BJ (cell line): ENCODE data around the gene GPR158. TPM values are rescaled to one million over a fixed set of nuclear protein-coding genes. Genes with fewer than 3 reads are reported as not detected.

Source experiments
- CTCF ChIA-PET: fragments of 350-600 bp; formaldehyde crosslinking; extraction: SDS; loops from one replicate; lab custom pipeline; 2021; ENCODE audit warnings: antibody characterized with exemption, inconsistent platforms; lab: Yijun Ruan, JAX
- POLR2A ChIA-PET: fragments of 300-600 bp; sonication (Branson Sonifier 250); formaldehyde crosslinking; extraction: SDS; loops from one replicate; lab custom pipeline; 2021; ENCODE audit warnings: antibody characterized with exemption; lab: Charles Lee
- DNase-seq: peaks from one replicate; pipeline ENCODE4 v3.0.0-alpha.2; 2011; ENCODE audit warnings: low read depth
- H3K27me3 ChIP-seq: 2 replicates; pipeline ENCODE4 v1.6.0; 2011; ENCODE audit warnings: low read length; ENCODE audit not compliant: control insufficient read depth, insufficient read depth
- H3K36me3 ChIP-seq: 2 replicates; pipeline ENCODE4 v1.5.1; 2011; ENCODE audit warnings: low read length; ENCODE audit not compliant: control insufficient read depth, insufficient read depth
- H3K4me3 ChIP-seq: 2 replicates; pipeline ENCODE4 v1.5.1; 2011; ENCODE audit warnings: low read depth, mild to moderate bottlenecking, control low read depth, low read length
- polyA plus RNA-seq: library from polyadenylated mRNA; depleted of rRNA; stranded (reverse); fragments of >200 nt; gene quantifications from 2 replicates; pipeline ENCODE4 v1.2.3, GENCODE V29; 2011
- TF ChIP-seq, protein P1 (sequence below): IDR thresholded peaks from 2 replicates; pipeline ENCODE4 v1.5.1; 2011; ENCODE audit warnings: low read depth, mild to moderate bottlenecking, control low read depth, inconsistent platforms, low read length, moderate library complexity; ENCODE audit not compliant: insufficient read depth

The GPR158 gene
- polyA plus RNA-seq, 1 experiment, result 0.01 TPM

DNA sequence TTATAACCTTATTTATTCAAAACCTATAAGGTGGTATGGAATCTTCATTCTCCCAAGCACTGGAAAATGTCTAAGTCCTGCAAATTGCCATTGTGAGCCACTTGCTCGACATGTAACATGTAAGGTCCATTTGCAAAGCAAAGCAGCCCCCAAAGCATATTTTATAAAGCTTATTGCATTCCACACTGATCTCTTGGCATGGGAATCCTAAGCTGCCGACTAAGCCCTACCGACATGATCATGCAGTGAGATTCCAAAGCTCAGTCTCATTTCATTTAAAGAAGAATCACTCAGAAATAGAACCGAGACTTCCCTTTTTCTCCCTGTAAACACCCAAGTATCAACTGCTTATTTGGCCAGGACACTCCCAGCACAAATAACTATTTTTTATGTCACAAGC is 425.9 kb downstream of the GPR158 start:
- Histone ChIP-seq H3K27me3 (no peaks in the 10 kb centered on the region), H3K4me3 (no peak overlapping the region), H3K36me3 (no peaks in the 10 kb centered on the region)
- TF ChIP-seq, protein P1, sequence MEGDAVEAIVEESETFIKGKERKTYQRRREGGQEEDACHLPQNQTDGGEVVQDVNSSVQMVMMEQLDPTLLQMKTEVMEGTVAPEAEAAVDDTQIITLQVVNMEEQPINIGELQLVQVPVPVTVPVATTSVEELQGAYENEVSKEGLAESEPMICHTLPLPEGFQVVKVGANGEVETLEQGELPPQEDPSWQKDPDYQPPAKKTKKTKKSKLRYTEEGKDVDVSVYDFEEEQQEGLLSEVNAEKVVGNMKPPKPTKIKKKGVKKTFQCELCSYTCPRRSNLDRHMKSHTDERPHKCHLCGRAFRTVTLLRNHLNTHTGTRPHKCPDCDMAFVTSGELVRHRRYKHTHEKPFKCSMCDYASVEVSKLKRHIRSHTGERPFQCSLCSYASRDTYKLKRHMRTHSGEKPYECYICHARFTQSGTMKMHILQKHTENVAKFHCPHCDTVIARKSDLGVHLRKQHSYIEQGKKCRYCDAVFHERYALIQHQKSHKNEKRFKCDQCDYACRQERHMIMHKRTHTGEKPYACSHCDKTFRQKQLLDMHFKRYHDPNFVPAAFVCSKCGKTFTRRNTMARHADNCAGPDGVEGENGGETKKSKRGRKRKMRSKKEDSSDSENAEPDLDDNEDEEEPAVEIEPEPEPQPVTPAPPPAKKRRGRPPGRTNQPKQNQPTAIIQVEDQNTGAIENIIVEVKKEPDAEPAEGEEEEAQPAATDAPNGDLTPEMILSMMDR, result no peak
- ChIA-PET POLR2A (no interaction called here), CTCF (no interaction called here)
- DNase-seq, result no peak

DNA sequence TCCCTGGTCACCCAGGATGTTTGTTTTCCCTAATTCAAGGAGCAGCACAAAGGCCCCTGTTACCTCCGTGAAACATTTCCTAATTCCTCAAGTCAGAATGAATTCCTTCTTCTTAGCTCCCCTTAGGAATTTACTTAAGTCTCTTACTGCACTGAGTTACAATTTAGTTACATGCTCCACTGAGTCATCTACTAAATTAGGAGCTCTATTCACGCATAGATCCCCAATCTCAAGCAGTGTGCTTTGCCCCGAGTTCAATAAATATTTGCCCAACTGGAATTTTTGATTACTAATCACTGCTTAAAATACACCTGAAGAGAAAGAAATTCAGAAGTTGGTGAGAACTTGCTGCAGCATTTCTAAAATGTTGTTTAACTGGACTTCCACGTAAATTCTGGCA is 429.8 kb downstream of the GPR158 start:
- Histone ChIP-seq H3K27me3 (no peaks in the 10 kb centered on the region), H3K4me3 (no peak overlapping the region), H3K36me3 (no peaks in the 10 kb centered on the region)
- TF ChIP-seq, protein P1, result no peak
- ChIA-PET POLR2A (no interaction called here), CTCF (no interaction called here)
- no peak for DNase-seq

DNA sequence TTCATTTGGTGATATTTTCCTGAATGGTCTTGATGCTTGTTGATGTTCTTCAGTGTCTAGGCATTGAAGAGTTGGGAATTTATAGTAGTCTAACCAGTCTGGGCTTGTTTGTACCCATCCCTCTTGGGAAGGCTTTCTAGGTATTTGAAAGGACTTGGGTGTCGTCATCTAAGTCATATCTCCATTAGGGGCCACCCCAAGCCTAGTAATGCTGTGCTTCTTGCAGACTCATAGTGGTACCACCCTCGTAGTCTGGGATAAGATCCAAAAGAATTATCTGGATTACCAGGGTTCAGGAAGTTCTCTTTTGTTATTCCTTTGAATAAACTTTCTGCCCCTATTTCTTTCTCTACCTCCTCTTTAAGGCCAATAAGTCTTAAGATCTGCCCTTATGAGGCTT is 439.9 kb downstream of the GPR158 start:
- DNase-seq, result no peak
- TF ChIP-seq, protein P1, result no peak
- ChIA-PET CTCF (no interaction called here), POLR2A (no interaction called here)
- no peak overlapping the region for H3K4me3 ChIP-seq
- H3K36me3 ChIP-seq, result no peaks in the 10 kb centered on the region
- H3K27me3 ChIP-seq, result no peaks in the 10 kb centered on the region

DNA sequence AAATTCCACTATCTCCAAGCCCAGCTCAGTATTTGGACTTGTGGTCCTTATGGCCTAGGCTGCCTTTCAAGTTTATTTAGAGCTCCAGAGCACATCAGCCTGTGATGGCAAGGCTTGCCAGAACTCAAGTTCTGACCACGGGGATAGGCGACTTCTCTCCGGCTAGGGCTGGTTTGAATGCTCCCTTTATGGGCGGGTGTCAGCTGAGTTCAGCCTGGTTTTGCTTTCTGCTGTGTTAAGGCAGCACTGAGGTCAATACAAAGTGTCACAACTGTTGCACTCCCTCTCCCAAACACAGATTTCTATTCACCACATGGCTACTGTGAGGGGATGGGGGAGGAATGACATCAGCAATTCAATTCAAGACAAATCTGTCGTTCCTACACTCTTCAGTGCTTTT is 441.1 kb downstream of the GPR158 start:
- CTCF ChIA-PET, result no interaction called here
- no peak for DNase-seq
- Histone ChIP-seq H3K36me3 (no peaks in the 10 kb centered on the region), H3K4me3 (no peak overlapping the region), H3K27me3 (no peaks in the 10 kb centered on the region)
- TF ChIP-seq, protein P1, result no peak
- POLR2A ChIA-PET, result no interaction called here

DNA sequence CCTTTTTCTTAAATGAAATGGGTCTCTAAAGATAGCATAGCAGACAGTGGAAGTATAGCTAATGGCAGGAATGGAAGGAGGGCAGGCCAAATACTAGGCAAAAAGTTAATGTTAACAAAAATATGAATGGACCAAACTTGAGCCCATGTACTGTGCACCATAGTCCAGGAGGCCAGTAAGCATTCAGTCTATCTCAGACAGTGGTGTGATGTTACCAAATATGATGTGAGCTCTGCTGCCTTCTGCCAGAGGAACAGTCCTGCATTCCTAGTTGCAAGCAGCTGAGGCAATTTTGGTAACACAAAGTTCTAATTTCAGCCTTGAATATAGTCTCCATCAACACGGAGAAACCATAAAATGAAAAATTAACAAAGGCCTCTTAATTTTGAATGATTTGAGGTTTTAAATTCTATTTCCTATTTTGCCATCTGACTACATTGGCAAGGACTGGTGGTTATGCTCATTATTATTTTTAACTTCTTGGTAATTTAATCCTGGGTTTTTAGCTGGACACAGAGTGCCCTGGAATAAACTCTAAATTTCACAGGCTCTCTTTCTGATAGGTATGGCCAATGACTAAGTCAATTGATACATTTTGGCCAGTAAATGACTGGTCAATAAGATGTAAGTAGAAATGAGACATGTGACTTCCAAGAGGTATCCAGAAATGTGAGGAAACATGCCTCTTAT is 442.2 kb downstream of the GPR158 start:
- no peak for DNase-seq
- no peaks in the 10 kb centered on the region for H3K36me3 ChIP-seq
- no peak overlapping the region for H3K4me3 ChIP-seq
- CTCF ChIA-PET, result no interaction called here
- POLR2A ChIA-PET, result no interaction called here
- no peaks in the 10 kb centered on the region for H3K27me3 ChIP-seq
- TF ChIP-seq, protein P1, result no peak
